Kidney epithelial cell (primary cell): Measurements from ENCODE around the gene PACS1. TPM values are rescaled to one million over a fixed set of nuclear protein-coding genes. Genes with fewer than 3 reads are reported as not detected.
A peak's percentile ranks its signal among the peaks of the same experiment; 100 is the strongest.

Source experiments
- DNase-seq: peaks from one replicate; pipeline ENCODE4 v3.0.0-alpha.2; 2010; ENCODE audit warnings: low read depth
- H3K27me3 ChIP-seq: 2 replicates; pipeline ENCODE4 v1.6.0; 2011; ENCODE audit warnings: low read length; ENCODE audit not compliant: control insufficient read depth, insufficient read depth
- H3K36me3 ChIP-seq: 2 replicates; pipeline ENCODE4 v1.5.1; 2011; ENCODE audit warnings: low read length; ENCODE audit not compliant: control insufficient read depth, insufficient read depth
- H3K4me3 ChIP-seq: 2 replicates; pipeline ENCODE4 v1.5.1; 2011; ENCODE audit warnings: low read depth, mild to moderate bottlenecking, control low read depth, low read length
- total RNA-seq: library from RNA; depleted of rRNA; stranded (reverse); fragments of >200 nt; gene quantifications from 2 replicates; pipeline ENCODE4 v1.2.3, GENCODE V29; 2015
- TF ChIP-seq, protein P1 (sequence below): IDR thresholded peaks from 2 replicates; pipeline ENCODE4 v1.5.1; 2011; ENCODE audit warnings: mild to moderate bottlenecking, moderate library complexity, low read length, control low read depth, inconsistent platforms; ENCODE audit not compliant: insufficient read depth, poor library complexity, severe bottlenecking

PACS1 gene
- total RNA-seq, 1 donor from 2014 or later, result 29.4 TPM

GRCh38 chr11:66287211-66287888, 217.3 kb downstream of the PACS1 start:
- Histone ChIP-seq H3K27me3 (peaks cover 13% of the 10 kb centered on the region), H3K36me3 (no peaks in the 10 kb centered on the region), H3K4me3 (no peak overlapping the region)
- DNase-seq, result no peak
- TF ChIP-seq, protein P1, sequence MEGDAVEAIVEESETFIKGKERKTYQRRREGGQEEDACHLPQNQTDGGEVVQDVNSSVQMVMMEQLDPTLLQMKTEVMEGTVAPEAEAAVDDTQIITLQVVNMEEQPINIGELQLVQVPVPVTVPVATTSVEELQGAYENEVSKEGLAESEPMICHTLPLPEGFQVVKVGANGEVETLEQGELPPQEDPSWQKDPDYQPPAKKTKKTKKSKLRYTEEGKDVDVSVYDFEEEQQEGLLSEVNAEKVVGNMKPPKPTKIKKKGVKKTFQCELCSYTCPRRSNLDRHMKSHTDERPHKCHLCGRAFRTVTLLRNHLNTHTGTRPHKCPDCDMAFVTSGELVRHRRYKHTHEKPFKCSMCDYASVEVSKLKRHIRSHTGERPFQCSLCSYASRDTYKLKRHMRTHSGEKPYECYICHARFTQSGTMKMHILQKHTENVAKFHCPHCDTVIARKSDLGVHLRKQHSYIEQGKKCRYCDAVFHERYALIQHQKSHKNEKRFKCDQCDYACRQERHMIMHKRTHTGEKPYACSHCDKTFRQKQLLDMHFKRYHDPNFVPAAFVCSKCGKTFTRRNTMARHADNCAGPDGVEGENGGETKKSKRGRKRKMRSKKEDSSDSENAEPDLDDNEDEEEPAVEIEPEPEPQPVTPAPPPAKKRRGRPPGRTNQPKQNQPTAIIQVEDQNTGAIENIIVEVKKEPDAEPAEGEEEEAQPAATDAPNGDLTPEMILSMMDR, result no peak

DNA sequence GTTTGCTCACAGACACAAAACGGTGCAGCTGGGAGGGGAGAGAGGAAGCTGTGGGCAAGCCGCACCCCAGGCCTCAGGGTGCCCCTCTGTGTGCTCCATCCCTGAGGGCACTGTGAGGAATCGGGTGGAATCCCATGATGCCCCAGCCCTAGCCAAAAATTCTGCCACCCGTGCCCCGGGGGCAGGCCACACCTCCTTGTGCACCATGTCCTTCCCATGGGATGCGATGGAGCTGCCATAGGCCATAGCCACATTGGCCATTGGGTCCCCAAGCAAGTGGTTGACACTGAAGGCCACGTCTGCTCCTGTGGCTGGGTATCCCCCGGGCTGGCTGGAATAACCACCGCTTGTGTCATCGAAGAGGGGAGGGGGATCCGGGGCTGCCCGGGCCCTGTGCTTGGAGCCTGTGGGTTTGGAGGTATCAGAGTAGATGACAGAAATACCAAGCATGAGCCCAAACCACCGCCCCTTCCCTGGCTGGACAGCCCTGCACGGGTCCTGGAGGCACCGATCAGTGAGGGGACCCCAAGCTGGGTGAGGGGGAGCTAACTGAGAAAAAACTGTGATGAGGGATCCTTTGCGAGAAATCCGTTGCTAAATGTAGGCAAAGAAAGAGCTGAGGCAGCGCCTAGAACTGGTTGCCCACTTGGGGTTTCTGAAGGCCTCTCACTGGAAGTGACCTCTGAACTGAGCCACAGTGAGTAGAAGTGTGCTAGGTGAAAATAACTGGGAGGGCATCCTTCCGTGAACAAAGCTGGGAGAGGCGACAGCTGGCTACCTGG, 218.0 kb downstream of the PACS1 start:
- peak overlapping the region; percentile 74 for H3K4me3 ChIP-seq
- H3K36me3 ChIP-seq, result no peaks in the 10 kb centered on the region
- no peak for DNase-seq
- TF ChIP-seq, protein P1, result no peak
- peaks cover 20% of the 10 kb centered on the region for H3K27me3 ChIP-seq

DNA sequence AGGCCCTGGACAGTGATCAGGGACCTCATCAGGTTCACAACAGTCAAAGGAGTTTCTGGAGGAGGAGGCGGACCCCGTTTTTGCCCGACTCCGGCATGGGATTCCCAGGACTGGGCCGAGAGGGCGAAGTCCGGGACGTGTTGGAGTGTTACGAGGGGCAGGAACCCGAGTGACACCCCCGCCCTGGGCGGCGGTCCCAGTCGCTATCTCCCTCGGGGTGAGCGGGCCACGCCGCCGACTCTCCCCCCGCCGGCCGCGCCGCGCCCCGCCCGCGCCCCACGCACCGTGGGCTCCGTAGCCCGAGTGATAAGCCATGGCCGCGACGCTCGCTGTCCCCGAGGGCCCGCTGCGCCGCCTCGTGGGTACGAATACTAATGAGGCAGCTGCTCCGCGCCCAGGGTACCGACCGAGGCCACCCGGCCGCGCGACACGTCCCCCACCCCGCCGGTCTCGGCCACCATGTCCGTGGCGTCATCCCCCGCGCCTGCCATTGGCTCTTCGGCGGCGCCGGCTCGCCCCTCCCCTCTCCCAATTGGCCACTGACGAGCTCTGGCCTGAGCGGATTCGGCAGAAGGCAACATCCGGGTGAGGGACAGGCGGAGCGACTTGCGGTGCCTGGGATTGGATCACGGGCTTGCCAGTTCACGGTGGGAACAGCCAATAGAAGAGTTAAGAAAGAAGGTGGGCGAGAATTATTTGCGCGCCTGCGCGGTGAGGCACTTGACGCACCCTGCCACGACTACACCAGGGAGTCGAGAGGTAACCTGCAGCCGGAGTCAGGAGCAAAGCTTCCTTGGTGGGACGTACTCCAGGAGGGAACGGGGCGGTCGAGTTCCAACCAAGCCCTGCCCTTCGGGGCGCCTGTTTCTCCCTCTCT, 218.8 kb downstream of the PACS1 start, which contains the start of gene YIF1A:
TSS of gene YIF1A (minus strand) at position 473 of the 877 bp plus-strand sequence. CDS start at position 315, 158 bp downstream.
- Histone ChIP-seq H3K27me3 (peaks cover 25% of the 10 kb centered on the region), H3K4me3 (peak within 1 kb of the TSS; percentile 74), H3K36me3 (no peaks in the 10 kb centered on the region)
- peak; percentile 97 for DNase-seq
- TF ChIP-seq, protein P1, result no peak

DNA sequence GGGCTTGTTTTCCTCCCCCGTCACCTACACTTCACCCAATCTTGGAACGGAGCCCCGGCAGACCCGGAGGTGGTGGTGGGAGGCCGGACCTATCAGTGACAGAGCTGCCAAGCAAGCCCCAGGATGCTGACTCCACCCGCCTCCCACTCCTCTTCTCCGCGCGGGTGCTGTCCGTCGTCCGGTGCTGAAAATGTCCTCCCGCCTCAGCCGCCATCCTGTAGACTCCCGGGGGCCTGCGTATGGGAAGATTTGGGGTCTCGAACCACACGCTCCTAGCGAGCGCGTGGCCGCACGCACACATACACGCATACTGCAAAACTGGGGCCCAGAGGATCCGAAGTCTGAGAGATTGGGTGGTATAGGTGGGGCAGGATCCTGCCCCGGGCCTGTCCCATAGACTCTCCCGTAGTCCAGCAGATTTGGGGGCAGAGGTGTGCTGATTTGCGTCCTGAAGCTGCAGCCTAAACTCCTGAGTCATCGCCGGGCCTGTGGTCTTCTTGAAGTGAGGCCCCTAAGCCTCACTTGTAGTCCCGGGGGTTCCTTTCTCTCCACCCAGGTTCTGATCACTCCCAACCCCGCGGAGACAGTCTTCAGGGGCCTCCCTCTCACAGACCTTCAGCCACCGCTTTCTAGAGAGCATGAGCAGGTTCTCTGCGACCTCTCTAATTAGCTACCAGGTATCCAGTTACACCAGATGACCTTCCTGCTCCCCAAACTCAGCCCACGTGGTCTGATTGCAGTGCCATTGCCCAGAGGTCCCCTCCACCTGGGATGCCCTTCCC, 219.7 kb downstream of the PACS1 start:
- H3K36me3 ChIP-seq, result no peaks in the 10 kb centered on the region
- TF ChIP-seq, protein P1, result no peak
- no peak for DNase-seq
- peak overlapping the region; percentile 57 for H3K4me3 ChIP-seq
- H3K27me3 ChIP-seq, result peaks cover 29% of the 10 kb centered on the region

GRCh38 chr11:66290330-66290621, 220.2 kb downstream of the PACS1 start:
- DNase-seq, result no peak
- no peak overlapping the region for H3K4me3 ChIP-seq
- TF ChIP-seq, protein P1, result no peak

More at GRCh38 chr11:66290330-66290621, 220.2 kb downstream of the PACS1 start:
- peaks cover 30% of the 10 kb centered on the region for H3K27me3 ChIP-seq
- H3K36me3 ChIP-seq, result no peaks in the 10 kb centered on the region
